H7 (cell line): ENCODE results near the gene TCF19. TPM values are rescaled to one million over a fixed set of nuclear protein-coding genes. Genes with fewer than 3 reads are reported as not detected.

Experiments
- total RNA-seq: library from RNA; depleted of rRNA; stranded (reverse); fragments of >200 nt; shearing (Covaris generic); gene quantifications from 2 replicates; pipeline ENCODE4 v1.2.3, GENCODE V29; 2014; rRNA removed

TCF19 gene
- total RNA-seq, 1 experiment from 2014 or later, result 26.8 TPM

Other genes with a start within 250 kb of the TCF19 start
- 54.4 and 60.5 TPM in 2 replicates for gene VARS2, start 244.4 kb upstream of the TCF19 start, total RNA-seq
- not detected in 2 replicates for gene SFTA2, start 226.4 kb upstream of the TCF19 start, total RNA-seq
- not detected in 2 replicates for gene MUCL3, start 217.6 kb upstream of the TCF19 start, total RNA-seq
- gene MUC21, start 174.9 kb upstream of the TCF19 start, total RNA-seq, result not detected in 2 replicates
- gene MUC22, start 148.1 kb upstream of the TCF19 start, total RNA-seq, result not detected in 2 replicates
- not detected in 2 replicates for gene C6orf15, start 46.0 kb upstream of the TCF19 start, total RNA-seq
- gene PSORS1C1, start 43.8 kb upstream of the TCF19 start, total RNA-seq, result 0.10 TPM in 1 of 2 replicates, not detected in the other
- gene CDSN, start 38.1 kb upstream of the TCF19 start, total RNA-seq, result not detected in 2 replicates
- 0.07 TPM in 1 of 2 replicates, not detected in the other for gene PSORS1C2, start 19.5 kb upstream of the TCF19 start, total RNA-seq
- gene CCHCR1, start 787 bp upstream of the TCF19 start, total RNA-seq, result 54.0 and 74.8 TPM in 2 replicates
- gene POU5F1, start 12.1 kb downstream of the TCF19 start, total RNA-seq, result 4,433 and 5,140 TPM in 2 replicates
- 33.7 and 34.7 TPM in 2 replicates for gene HLA-C, start 113.5 kb downstream of the TCF19 start, total RNA-seq
- 7.3 and 27.3 TPM in 2 replicates for gene HLA-B, start 198.6 kb downstream of the TCF19 start, total RNA-seq
- 12.0 and 14.7 TPM in 2 replicates for gene MICA, start 245.0 kb downstream of the TCF19 start, total RNA-seq